Mucosa of stomach (tissue), 1 donor: ENCODE results near the gene TENT5C.

Source experiments
- H3K27me3 ChIP-seq: one replicate; pipeline ENCODE4 v1.7.0; 2013; ENCODE audit warnings: mild to moderate bottlenecking, low read length; ENCODE audit not compliant: control insufficient read depth, insufficient read depth
- H3K36me3 ChIP-seq: one replicate; pipeline ENCODE4 v1.7.0; 2013; ENCODE audit warnings: low read length; ENCODE audit not compliant: control insufficient read depth, insufficient read depth
- H3K4me1 ChIP-seq: one replicate; pipeline ENCODE4 v1.7.0; 2013; ENCODE audit warnings: mild to moderate bottlenecking, low read length; ENCODE audit not compliant: control insufficient read depth, insufficient read depth
- H3K4me3 ChIP-seq: one replicate; pipeline ENCODE4 v1.7.0; 2013; ENCODE audit warnings: low read length
- H3K9ac ChIP-seq: one replicate; pipeline ENCODE4 v1.7.0; 2013; ENCODE audit warnings: mild to moderate bottlenecking, low read length, moderate library complexity
- H3K9me3 ChIP-seq: one replicate; pipeline ENCODE4 v1.7.0; 2013; ENCODE audit warnings: mild to moderate bottlenecking, low read length, moderate library complexity; ENCODE audit not compliant: control insufficient read depth
- donor health status: Pancreatic carcinoma.

The TENT5C gene

DNA sequence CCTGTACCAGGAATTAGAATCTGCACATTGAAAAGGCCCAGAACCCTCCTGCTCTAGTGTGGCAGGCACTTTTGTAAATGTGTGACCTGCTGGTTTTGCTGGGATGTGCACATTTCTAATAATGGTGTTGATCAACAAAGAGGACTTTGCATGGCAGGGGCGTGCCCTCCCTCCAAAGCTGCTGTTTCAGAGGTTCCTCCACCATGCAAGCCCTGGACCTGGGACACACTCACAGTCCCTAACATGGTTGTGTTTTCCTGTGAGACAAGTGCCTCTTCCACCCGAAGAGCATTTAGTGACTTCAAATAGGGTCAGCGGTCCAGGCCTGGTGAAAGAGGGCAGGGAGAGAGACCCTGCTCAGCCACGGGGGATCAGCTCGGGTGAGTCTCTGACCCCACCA is 28.1 kb downstream of the TENT5C start:
- H3K36me3 ChIP-seq: no peaks in the 10 kb centered on the region
- no peak overlapping the region for H3K9ac ChIP-seq
- H3K4me3 ChIP-seq: no peak overlapping the region
- no peaks in the 10 kb centered on the region for H3K27me3 ChIP-seq
- H3K9me3 ChIP-seq: no peaks in the 10 kb centered on the region
- peaks cover 45% of the 10 kb centered on the region for H3K4me1 ChIP-seq

GRCh38 chr1:117634631-117635030 is 28.8 kb downstream of the TENT5C start:
- Histone ChIP-seq H3K4me3 (no peak overlapping the region), H3K27me3 (no peaks in the 10 kb centered on the region), H3K9me3 (no peaks in the 10 kb centered on the region), H3K9ac (no peak overlapping the region), H3K36me3 (no peaks in the 10 kb centered on the region), H3K4me1 (peaks cover 41% of the 10 kb centered on the region)

- Histone ChIP-seq H3K9me3 (no peaks in the 10 kb centered on the region), H3K4me3 (no peak overlapping the region), H3K36me3 (no peaks in the 10 kb centered on the region), H3K4me1 (peaks cover 34% of the 10 kb centered on the region), H3K27me3 (no peaks in the 10 kb centered on the region), H3K9ac (no peak overlapping the region)
Measured at GRCh38 chr1:117635805-117636204, 30.0 kb downstream of the TENT5C start.

GRCh38 chr1:117636637-117637425 is 31.0 kb downstream of the TENT5C start:
- Histone ChIP-seq H3K9me3 (no peaks in the 10 kb centered on the region), H3K4me1 (peaks cover 24% of the 10 kb centered on the region), H3K36me3 (no peaks in the 10 kb centered on the region), H3K4me3 (no peak overlapping the region), H3K27me3 (no peaks in the 10 kb centered on the region), H3K9ac (no peak overlapping the region)

GRCh38 chr1:117638141-117638540 is 32.3 kb downstream of the TENT5C start:
- Histone ChIP-seq H3K4me1 (peaks cover 10% of the 10 kb centered on the region), H3K9ac (no peak overlapping the region), H3K4me3 (no peak overlapping the region)

GRCh38 chr1:117638759-117639158 is 32.9 kb downstream of the TENT5C start:
- no peaks in the 10 kb centered on the region for H3K9me3 ChIP-seq
- no peaks in the 10 kb centered on the region for H3K36me3 ChIP-seq
- H3K4me3 ChIP-seq: no peak overlapping the region
- no peak overlapping the region for H3K9ac ChIP-seq
- H3K4me1 ChIP-seq: peaks cover 4% of the 10 kb centered on the region
- H3K27me3 ChIP-seq: no peaks in the 10 kb centered on the region

More at GRCh38 chr1:117638141-117638540, 32.3 kb downstream of the TENT5C start:
- H3K9me3 ChIP-seq: no peaks in the 10 kb centered on the region
- H3K36me3 ChIP-seq: no peaks in the 10 kb centered on the region
- no peaks in the 10 kb centered on the region for H3K27me3 ChIP-seq

DNA sequence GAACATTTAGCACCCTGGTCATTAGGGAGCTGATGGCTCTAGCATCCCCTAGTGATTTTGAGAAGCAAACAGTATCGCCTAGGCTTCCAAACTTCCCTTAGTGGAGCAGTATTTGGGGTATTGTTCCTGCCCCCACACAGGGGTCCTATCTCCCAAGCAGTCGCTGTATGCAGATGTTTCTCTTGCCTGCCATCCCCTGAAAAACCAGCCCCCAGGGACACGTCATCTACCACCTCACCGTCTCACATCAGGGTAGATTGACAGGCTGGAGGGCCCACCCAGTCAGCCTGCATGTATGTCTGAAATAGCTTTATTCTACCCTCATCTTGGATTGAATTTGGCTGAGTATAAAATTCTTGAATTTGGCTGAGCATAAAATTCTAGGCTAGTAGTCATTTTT is 33.9 kb downstream of the TENT5C start:
- no peaks in the 10 kb centered on the region for H3K4me1 ChIP-seq
- no peaks in the 10 kb centered on the region for H3K9me3 ChIP-seq
- H3K4me3 ChIP-seq: no peak overlapping the region
- no peak overlapping the region for H3K9ac ChIP-seq
- no peaks in the 10 kb centered on the region for H3K36me3 ChIP-seq
- no peaks in the 10 kb centered on the region for H3K27me3 ChIP-seq

DNA sequence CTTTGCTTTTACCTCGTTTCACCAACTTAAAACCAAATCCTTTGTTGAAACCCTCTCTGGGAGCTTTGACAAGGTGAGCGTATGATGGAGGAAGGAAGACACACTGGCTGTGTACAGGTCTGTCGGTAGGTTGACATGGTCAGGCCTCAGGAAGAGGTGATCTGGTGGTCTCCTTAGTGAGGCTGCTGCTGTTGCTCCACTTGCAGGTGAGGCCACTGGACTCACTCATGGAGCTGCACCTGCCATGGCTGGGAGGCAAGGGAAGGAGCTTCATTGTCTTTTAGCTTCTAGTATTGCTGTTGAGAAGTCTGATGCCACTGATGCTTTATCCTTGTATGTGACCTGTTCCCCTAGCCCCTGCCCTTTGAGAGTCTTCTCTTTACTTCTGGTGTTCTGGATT is 35.7 kb downstream of the TENT5C start:
- no peak overlapping the region for H3K9ac ChIP-seq
- peaks cover 7% of the 10 kb centered on the region for H3K4me1 ChIP-seq
- H3K27me3 ChIP-seq: no peaks in the 10 kb centered on the region
- no peaks in the 10 kb centered on the region for H3K9me3 ChIP-seq
- no peak overlapping the region for H3K4me3 ChIP-seq
- no peaks in the 10 kb centered on the region for H3K36me3 ChIP-seq

- no peaks in the 10 kb centered on the region for H3K36me3 ChIP-seq
- no peaks in the 10 kb centered on the region for H3K9me3 ChIP-seq
- peaks cover 8% of the 10 kb centered on the region for H3K4me1 ChIP-seq
- no peaks in the 10 kb centered on the region for H3K27me3 ChIP-seq
- no peak overlapping the region for H3K9ac ChIP-seq
- H3K4me3 ChIP-seq: no peak overlapping the region
Measured at GRCh38 chr1:117642963-117643362, 37.1 kb downstream of the TENT5C start.

GRCh38 chr1:117643601-117644000 is 37.8 kb downstream of the TENT5C start:
- Histone ChIP-seq H3K4me1 (peaks cover 8% of the 10 kb centered on the region), H3K27me3 (no peaks in the 10 kb centered on the region), H3K4me3 (no peak overlapping the region)

DNA sequence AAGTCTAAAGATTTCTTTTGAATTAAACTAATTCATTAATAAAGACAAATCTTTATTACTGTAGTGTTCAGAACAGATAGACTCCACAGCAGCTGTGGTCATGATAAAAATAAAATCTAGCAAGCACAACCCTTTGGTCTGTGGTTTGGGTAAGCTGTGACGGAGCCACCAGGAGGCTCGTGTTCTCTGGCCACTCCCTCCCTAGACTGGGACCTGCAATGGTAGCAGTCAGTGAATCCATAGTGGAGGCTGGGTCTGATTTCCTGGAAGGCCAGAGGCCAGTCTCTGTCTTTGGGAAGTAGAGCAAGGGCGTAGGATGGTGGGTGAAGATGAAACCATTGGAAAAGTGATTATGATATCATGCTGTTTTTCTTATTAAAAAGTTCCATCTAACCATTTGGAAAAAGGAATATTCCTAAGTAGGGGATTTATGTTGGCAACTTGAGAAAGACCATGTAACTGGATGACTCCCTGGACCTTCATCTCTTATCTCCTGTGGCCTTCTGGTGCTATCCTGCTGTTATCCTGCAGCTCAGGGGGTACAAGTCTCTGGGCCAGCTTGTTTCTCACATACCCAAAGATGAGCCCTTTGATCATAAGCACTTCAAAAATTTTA is 39.0 kb downstream of the TENT5C start:
- Histone ChIP-seq H3K9ac (no peak overlapping the region), H3K27me3 (no peaks in the 10 kb centered on the region), H3K9me3 (no peaks in the 10 kb centered on the region)

More at GRCh38 chr1:117643601-117644000, 37.8 kb downstream of the TENT5C start:
- no peak overlapping the region for H3K9ac ChIP-seq
- H3K9me3 ChIP-seq: no peaks in the 10 kb centered on the region
- no peaks in the 10 kb centered on the region for H3K36me3 ChIP-seq

GRCh38 chr1:117645343-117645742 is 39.5 kb downstream of the TENT5C start:
- H3K36me3 ChIP-seq: no peaks in the 10 kb centered on the region
- no peaks in the 10 kb centered on the region for H3K27me3 ChIP-seq
- H3K9ac ChIP-seq: no peak overlapping the region
- H3K4me1 ChIP-seq: peaks cover 8% of the 10 kb centered on the region
- H3K4me3 ChIP-seq: no peak overlapping the region
- H3K9me3 ChIP-seq: no peaks in the 10 kb centered on the region

More for the DNA sequence above, 39.0 kb downstream of the TENT5C start:
- Histone ChIP-seq H3K36me3 (no peaks in the 10 kb centered on the region), H3K4me1 (peaks cover 8% of the 10 kb centered on the region), H3K4me3 (no peak overlapping the region)
